HCT116 (cell line): ENCODE measurements around the gene PISD. TPM values are rescaled to one million over a fixed set of nuclear protein-coding genes. Genes with fewer than 3 reads are reported as not detected.

Experiments used
- ATAC-seq: fragments of 200-7000 bp; cut with Tn5 transposase; 2 replicates; pipeline ENCODE4 v1.9.1; 2020; ENCODE audit warnings: mild to moderate bottlenecking, moderate library complexity
- BruUV-seq: library from RNA; stranded (reverse); fragments of 400-500 nt; replicated peaks from 2 replicates; lab custom pipeline; 2021; lab: Mats Ljungman, UMichigan
- CTCF ChIA-PET: fragments of 300-600 bp; sonication (Branson Sonifier 250); formaldehyde crosslinking; loops from one replicate; lab custom pipeline; 2021; ENCODE audit warnings: antibody characterized with exemption; lab: Charles Lee
- POLR2A ChIA-PET: fragments of 300-600, 350-600 bp; sonication (Branson Sonifier 250); formaldehyde crosslinking; loops from one replicate; lab custom pipeline; 2021; ENCODE audit warnings: antibody characterized with exemption; lab: Charles Lee
- RAD21 ChIA-PET, 2 experiments: fragments of 300-600 bp; sonication (Branson Sonifier 250); formaldehyde crosslinking; loops; one replicate each; lab custom pipeline; 2023; ENCODE audit warnings: low total read pairs in 2 of 2; ENCODE audit not compliant: uncharacterized antibody in 2 of 2, unreplicated experiment in 2 of 2, low non-redundant PET in 1 of 2; lab: Charles Lee
- DNase-seq: peaks from one replicate; pipeline ENCODE4 v3.0.0-alpha.2; 2010; ENCODE audit warnings: low read depth, low spot score
- H2AFZ ChIP-seq: fragments of 200-600 bp; shearing (Covaris generic), sonication (generic); 2 replicates; pipeline ENCODE4 v1.6.1; 2017; ENCODE audit warnings: low read depth, mixed run types, mixed read lengths, antibody characterized with exemption, low read length; ENCODE audit not compliant: poor library complexity, severe bottlenecking
- H3K27ac ChIP-seq: 2 replicates; pipeline ENCODE4 v1.5.1; 2012; ENCODE audit warnings: low read depth, low read length
- H3K27me3 ChIP-seq: fragments of 200-600 bp; sonication (generic); 2 replicates; pipeline ENCODE4 v1.6.1; 2016; ENCODE audit warnings: mixed run types, low read length, mixed read lengths; ENCODE audit not compliant: insufficient read depth
- H3K36me3 ChIP-seq, 2 experiments: fragments of 200-500 bp in 1 of 2; fragments of 200-600 bp in 1 of 2; sonication (Bioruptor generic) in 1 of 2; sonication (generic) in 1 of 2; 2 replicates each; pipeline versions ENCODE4 v1.5.1 to v1.6.1; 2014 to 2016; ENCODE audit warnings: low read length in 2 of 2, inconsistent platforms in 1 of 2, mixed read lengths in 1 of 2, mixed run types in 1 of 2; ENCODE audit not compliant: insufficient read depth in 2 of 2, control insufficient read depth in 1 of 2
- H3K4me1 ChIP-seq, 2 experiments: fragments of 200-600 bp in 1 of 2; sonication (generic) in 1 of 2; 2 replicates each; pipeline versions ENCODE4 v1.5.1 to v1.6.1; 2012 to 2017; ENCODE audit warnings: low read length in 2 of 2, inconsistent platforms in 1 of 2, mild to moderate bottlenecking in 1 of 2, mixed read lengths in 1 of 2, mixed run types in 1 of 2, moderate library complexity in 1 of 2; ENCODE audit not compliant: insufficient read depth in 2 of 2, control insufficient read depth in 1 of 2
- H3K4me2 ChIP-seq: fragments of 200-600 bp; sonication (generic); 2 replicates; pipeline ENCODE4 v1.6.1; 2017; ENCODE audit warnings: mixed run types, low read length, mixed read lengths
- H3K4me3 ChIP-seq, 2 experiments: fragments of 200-600 bp in 1 of 2; sonication (generic) in 1 of 2; replicated peaks in 1 of 2; 2 replicates each; pipeline ENCODE4 v1.5.1; 2011 to 2016; ENCODE audit warnings: low read length in 2 of 2, control low read depth in 1 of 2, low read depth in 1 of 2, mild to moderate bottlenecking in 1 of 2, mixed read lengths in 1 of 2, mixed run types in 1 of 2
- H3K79me2 ChIP-seq: fragments of 200-600 bp; sonication (generic); 2 replicates; pipeline ENCODE4 v1.6.1; 2017; ENCODE audit warnings: mild to moderate bottlenecking, mixed run types, low read length, moderate library complexity, mixed read lengths; ENCODE audit not compliant: insufficient read depth
- H3K9ac ChIP-seq: fragments of 200-600 bp; sonication (generic); 2 replicates; pipeline ENCODE4 v1.6.1; 2016; ENCODE audit warnings: low read length, mixed read lengths
- H3K9me2 ChIP-seq: fragments of 200-600 bp; sonication (generic), shearing (Covaris generic); 2 replicates; pipeline ENCODE4 v1.6.1; 2017; ENCODE audit warnings: mixed run types, mild to moderate bottlenecking, moderate library complexity; ENCODE audit not compliant: insufficient read depth
- H3K9me3 ChIP-seq, 2 experiments: fragments of 200-500 bp in 1 of 2; fragments of 200-600 bp in 1 of 2; sonication (Bioruptor generic) in 1 of 2; sonication (generic) in 1 of 2; 2 replicates each; pipeline ENCODE4 v1.6.1; 2014 to 2017; ENCODE audit warnings: low read length in 2 of 2, mixed read lengths in 2 of 2, inconsistent platforms in 1 of 2, low read depth in 1 of 2, mild to moderate bottlenecking in 1 of 2, mixed run types in 1 of 2, moderate library complexity in 1 of 2; ENCODE audit not compliant: control insufficient read depth in 1 of 2, insufficient read depth in 1 of 2
- H4K20me1 ChIP-seq: fragments of 200-600 bp; sonication (generic), shearing (Covaris generic); 2 replicates; pipeline ENCODE4 v1.6.1; 2017; ENCODE audit warnings: mixed run types, mild to moderate bottlenecking, moderate library complexity; ENCODE audit not compliant: insufficient read depth
- ATF3 ChIP-seq: IDR thresholded peaks from 2 replicates; pipeline ENCODE4 v1.6.1; 2012
- EGR1 ChIP-seq: IDR thresholded peaks from 2 replicates; pipeline ENCODE4 v1.6.1; 2012; ENCODE audit warnings: low read depth
- EZH2 ChIP-seq: fragments of 200-600 bp; sonication (generic); IDR thresholded peaks from 2 replicates; pipeline ENCODE4 v1.6.1; 2017; ENCODE audit warnings: antibody characterized with exemption, mixed run types
- FOSL1 ChIP-seq: IDR thresholded peaks from 2 replicates; pipeline ENCODE4 v1.6.1; 2012; ENCODE audit warnings: low read depth
- JUND ChIP-seq: IDR thresholded peaks from 2 replicates; pipeline ENCODE4 v1.6.1; 2012
- POLR2A ChIP-seq: IDR thresholded peaks from 2 replicates; pipeline ENCODE4 v1.7.0; 2011; ENCODE audit warnings: borderline replicate concordance; ENCODE audit not compliant: insufficient read depth, insufficient read length; ENCODE audit errors: extremely low read depth
- POLR2AphosphoS5 ChIP-seq: IDR thresholded peaks from 2 replicates; pipeline ENCODE4 v1.6.1; 2011; ENCODE audit warnings: mild to moderate bottlenecking, low read depth, low read length, moderate library complexity
- RAD21 ChIP-seq: IDR thresholded peaks from 2 replicates; pipeline ENCODE4 v1.6.1; 2012; ENCODE audit warnings: low read depth, mild to moderate bottlenecking
- SIN3A ChIP-seq: IDR thresholded peaks from 2 replicates; pipeline ENCODE4 v1.6.1; 2012; ENCODE audit warnings: low read depth
- SP1 ChIP-seq: IDR thresholded peaks from 2 replicates; pipeline ENCODE4 v1.6.1; 2012; ENCODE audit warnings: low read depth
- YY1 ChIP-seq: IDR thresholded peaks from 2 replicates; pipeline ENCODE4 v1.6.1; 2011; ENCODE audit warnings: low read length, low read depth, moderate library complexity, mild to moderate bottlenecking; ENCODE audit not compliant: insufficient replicate concordance; ENCODE audit errors: extremely low read depth
- ZBTB33 ChIP-seq: IDR thresholded peaks from 2 replicates; pipeline ENCODE4 v1.6.1; 2011; ENCODE audit warnings: mild to moderate bottlenecking, low read length, moderate library complexity; ENCODE audit not compliant: insufficient replicate concordance; ENCODE audit errors: extremely low read depth
- ZNF274 ChIP-seq: fragments of 200-500 bp; sonication (Bioruptor generic); IDR thresholded peaks from 2 replicates; pipeline ENCODE4 v1.6.1; 2014; ENCODE audit warnings: mild to moderate bottlenecking, low read depth, low read length, inconsistent platforms
- intact Hi-C: fragments of 100-400 bp; cut with micrococcal nuclease; formaldehyde crosslinking; loops from 2 replicates; pipeline ENCODE4 v1.10.0; 2022
- total RNA-seq: library from RNA; stranded (reverse); gene quantifications from one replicate; pipeline ENCODE4 v1.2.1, GENCODE V29; 2021; ENCODE audit not compliant: unreplicated experiment

Gene PISD
- total RNA-seq, 1 experiment from 2014 or later, result 47.1 TPM

GRCh38 chr22:31611061-31611760, 50.8 kb downstream of the PISD start:
- no peaks in the 10 kb centered on the region for H3K36me3 ChIP-seq
- H3K4me3 ChIP-seq, result no peak overlapping the region
- H4K20me1 ChIP-seq, result no peaks in the 10 kb centered on the region
- H3K4me2 ChIP-seq, result no peak overlapping the region
- no TSS peak for BruUV-seq
- H3K9me2 ChIP-seq, result no peaks in the 10 kb centered on the region
- no peak overlapping the region for H3K27ac ChIP-seq
- no peaks in the 10 kb centered on the region for H3K79me2 ChIP-seq
- TF ChIP-seq ZNF274 (no peak), YY1 (no peak), EZH2 (no peak), RAD21 (no peak), SP1 (no peak), JUND (no peak), ATF3 (no peak)
- H3K27me3 ChIP-seq, result no peaks in the 10 kb centered on the region
- DNase-seq, result no peak
- RAD21 ChIA-PET, result no interaction called here
- H3K9me3 ChIP-seq, result no peaks in the 10 kb centered on the region
- POLR2A ChIA-PET, result no interaction called here
- intact Hi-C loops, result no loop called here
- no peak for ATAC-seq
- H2AFZ ChIP-seq, result no peak overlapping the region
- no peaks in the 10 kb centered on the region for H3K4me1 ChIP-seq
- no peak overlapping the region for H3K9ac ChIP-seq
- CTCF ChIA-PET, result no interaction called here

- Histone ChIP-seq H3K4me2 (no peak overlapping the region), H3K9ac (no peak overlapping the region), H3K79me2 (no peaks in the 10 kb centered on the region), H3K9me2 (no peaks in the 10 kb centered on the region), H2AFZ (no peak overlapping the region), H3K9me3 (no peaks in the 10 kb centered on the region), H3K4me1 (no peaks in the 10 kb centered on the region), H4K20me1 (no peaks in the 10 kb centered on the region), H3K4me3 (no peak overlapping the region), H3K36me3 (no peaks in the 10 kb centered on the region), H3K27ac (no peak overlapping the region), H3K27me3 (no peaks in the 10 kb centered on the region)
- ATAC-seq (no peak), DNase-seq (no peak)
- ChIA-PET CTCF (no interaction called here), RAD21 (no interaction called here), POLR2A (no interaction called here)
- TF ChIP-seq EGR1 (no peak), ATF3 (no peak), POLR2A (no peak), JUND (no peak), POLR2AphosphoS5 (no peak), SIN3A (no peak), ZBTB33 (no peak), FOSL1 (no peak)
- no TSS peak for BruUV-seq
- intact Hi-C loops, result no loop called here
These were observed 51.4 kb downstream of the PISD start for GRCh38 chr22:31610611-31611010.
